ENCODE data around the gene ACOX2.

The ACOX2 gene

GRCh38 chr3:58566398-58567250 is 29.6 kb upstream of the ACOX2 start:
- no peak for DNase-seq

GRCh38 chr3:58565621-58566397 is 28.8 kb upstream of the ACOX2 start:
- DNase-seq = no peak

GRCh38 chr3:58564456-58565160 is 27.6 kb upstream of the ACOX2 start:
- DNase-seq = no peak

GRCh38 chr3:58564054-58564453 is 27.1 kb upstream of the ACOX2 start:
- no peak for DNase-seq

GRCh38 chr3:58563386-58564035 is 26.5 kb upstream of the ACOX2 start:
- DNase-seq = no peak

GRCh38 chr3:58562498-58562897 is 25.5 kb upstream of the ACOX2 start:
- no peak for DNase-seq

- DNase-seq = no peak
Measured at GRCh38 chr3:58560771-58561311, 23.9 kb upstream of the ACOX2 start.

GRCh38 chr3:58559586-58559985 is 22.6 kb upstream of the ACOX2 start:
- no peak for DNase-seq

- DNase-seq = no peak
Measured at GRCh38 chr3:58557491-58557890, 20.5 kb upstream of the ACOX2 start.

- no peak for DNase-seq
Measured at GRCh38 chr3:58556761-58557221, 19.8 kb upstream of the ACOX2 start.

- DNase-seq = no peak
Measured at GRCh38 chr3:58556001-58556400, 19.0 kb upstream of the ACOX2 start.

GRCh38 chr3:58555203-58555602 is 18.2 kb upstream of the ACOX2 start:
- DNase-seq = no peak

GRCh38 chr3:58553003-58553402 is 16.0 kb upstream of the ACOX2 start:
- DNase-seq = no peak

GRCh38 chr3:58551636-58552180 is 14.7 kb upstream of the ACOX2 start:
- DNase-seq = no peak

GRCh38 chr3:58544541-58544940 is 7.6 kb upstream of the ACOX2 start:
- DNase-seq = no peak

GRCh38 chr3:58540176-58540858 is 3.3 kb upstream of the ACOX2 start:
- no peak for DNase-seq

- no peak for DNase-seq
Measured at GRCh38 chr3:58539626-58540025, 2.6 kb upstream of the ACOX2 start.

- no peak for DNase-seq
Measured at GRCh38 chr3:58537412-58538301, 667 bp upstream of the ACOX2 start.

- DNase-seq = no peak
Measured at GRCh38 chr3:58535531-58536500, 1.2 kb downstream of the ACOX2 start.

Data from CD4-positive, alpha-beta T cell treated with Interleukin-6 for 4 hours (primary cell).